GM18951 (cell line): ENCODE results near the gene CTNNBIP1.

Experiments used
- POLR2A ChIP-seq: IDR thresholded peaks from 4 replicates; pipeline ENCODE4 v1.6.1; 2011; ENCODE audit warnings: mild to moderate bottlenecking; ENCODE audit not compliant: insufficient read length, insufficient read depth; ENCODE audit errors: extremely low read depth
- in situ Hi-C: fragments of 300-500 bp; cut with MboI; formaldehyde crosslinking; loops from one replicate; pipeline ENCODE4 v1.12.0; 2022; ENCODE audit warnings: low sequenced_read_pairs, mixed read lengths, inconsistent platforms; ENCODE audit not compliant: unreplicated experiment

CTNNBIP1 gene

DNA sequence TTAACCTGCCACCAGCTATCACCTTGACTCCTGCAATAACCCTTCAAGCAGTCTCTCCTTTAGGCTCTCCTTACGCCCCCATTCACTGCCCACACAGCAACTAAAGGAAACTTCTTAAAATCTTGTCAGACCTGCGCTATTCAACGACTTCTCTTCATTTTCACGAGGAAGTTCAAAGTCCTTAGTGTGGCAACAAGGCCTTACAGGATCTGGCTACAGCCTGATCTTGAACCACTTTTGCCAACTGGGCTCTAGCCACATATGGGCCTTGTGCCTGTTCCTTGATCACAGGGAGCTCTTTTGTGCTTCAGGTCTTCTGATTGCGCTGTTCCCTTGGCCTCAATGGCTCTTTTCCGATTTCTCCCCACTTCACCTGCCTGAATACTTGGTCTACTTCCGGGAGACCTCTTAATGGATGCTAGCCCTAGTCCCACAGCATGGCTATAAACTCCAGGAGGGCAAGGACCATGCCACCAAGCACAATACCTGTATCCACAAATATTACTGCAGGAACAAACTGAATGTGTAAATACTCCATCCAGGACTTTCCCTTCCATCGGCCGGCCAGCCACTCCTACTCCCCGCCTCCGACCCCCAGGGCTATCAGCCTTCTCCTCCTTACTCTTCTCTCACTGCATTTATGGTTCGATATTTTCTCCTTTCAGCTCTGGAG is 2.3 kb upstream of the CTNNBIP1 start:
- TF ChIP-seq POLR2A, result no peak
- in situ Hi-C loops, result no loop called here

DNA sequence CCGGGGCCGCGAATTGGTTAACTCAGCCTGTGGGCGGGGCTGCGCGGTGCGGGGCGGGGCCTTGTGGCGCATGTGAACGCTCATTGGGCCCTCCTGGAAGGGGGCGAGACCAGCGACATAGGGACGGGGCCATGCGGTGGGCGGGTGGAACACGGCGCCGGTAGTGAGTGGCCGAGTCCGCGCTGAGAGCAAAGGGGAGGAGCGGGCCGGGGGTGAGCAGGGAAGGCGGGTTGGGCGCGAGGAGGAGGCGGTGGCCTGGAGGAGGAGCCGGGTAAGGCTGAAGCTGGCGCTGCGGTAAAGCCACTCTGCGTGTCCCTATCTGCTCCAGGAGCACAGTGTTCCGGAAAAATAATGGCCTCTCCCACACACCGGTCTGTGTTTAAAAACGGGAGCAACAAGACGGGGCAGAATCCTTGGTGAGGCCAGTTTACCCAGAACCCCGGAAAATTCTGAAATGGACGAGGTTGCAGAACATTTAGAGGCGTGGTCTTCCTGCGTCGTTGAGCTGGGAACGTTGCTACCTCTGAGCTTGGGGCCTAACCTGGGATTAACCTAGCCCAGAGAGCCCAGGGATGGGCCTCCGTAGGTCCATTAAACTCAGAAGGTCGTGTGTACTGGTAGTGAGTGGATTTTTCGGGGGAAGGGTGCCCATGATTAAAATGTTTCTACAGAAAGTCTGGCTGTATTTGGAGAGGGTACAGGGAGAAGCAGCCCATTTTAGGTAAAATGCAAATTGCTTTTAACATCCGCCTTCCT is 532 bp upstream of the CTNNBIP1 start:
- TF ChIP-seq POLR2A, result peak; percentile 57
- in situ Hi-C loops, result no loop called here

DNA sequence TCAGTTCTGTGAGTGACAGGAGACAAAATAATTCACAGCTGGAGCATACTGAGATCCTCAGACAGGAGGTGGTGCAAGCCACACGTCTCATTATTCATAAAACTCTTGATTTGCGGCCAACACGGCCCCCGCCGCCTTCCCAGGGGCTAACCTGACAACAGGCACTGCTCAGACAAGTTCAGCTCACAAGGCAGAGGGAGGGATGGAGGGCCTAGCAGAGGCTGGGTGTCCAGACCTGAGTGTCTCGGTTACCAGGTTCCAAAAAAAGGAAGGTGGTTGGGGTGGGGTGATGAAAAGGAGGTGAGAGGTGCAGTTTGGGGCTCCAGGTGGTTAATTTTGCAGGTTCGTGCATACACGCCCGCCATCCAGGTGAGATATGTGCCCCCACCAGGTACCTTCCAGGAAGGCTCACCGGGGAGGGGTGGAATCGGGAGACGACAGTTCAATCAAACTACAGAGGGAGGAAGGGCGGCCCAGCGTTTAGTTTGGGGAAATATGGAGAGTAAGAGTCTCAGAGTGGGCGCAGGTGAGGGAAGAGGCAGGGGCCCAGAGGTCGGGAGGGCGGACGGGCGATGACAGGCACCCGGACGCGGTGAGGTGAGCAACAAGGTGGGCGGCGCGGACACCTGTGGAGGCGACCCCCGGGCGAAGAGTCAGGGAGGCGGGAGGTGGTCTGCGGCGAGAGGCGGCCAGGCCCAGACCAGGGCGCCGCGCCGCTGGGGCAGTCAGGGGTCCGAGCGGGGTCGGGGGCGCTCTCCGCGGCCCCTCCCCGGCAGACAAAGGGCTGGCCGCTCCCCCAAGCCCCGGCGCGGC is 629 bp downstream of the CTNNBIP1 start:
- in situ Hi-C loops, result no loop called here
- TF ChIP-seq POLR2A, result no peak

DNA sequence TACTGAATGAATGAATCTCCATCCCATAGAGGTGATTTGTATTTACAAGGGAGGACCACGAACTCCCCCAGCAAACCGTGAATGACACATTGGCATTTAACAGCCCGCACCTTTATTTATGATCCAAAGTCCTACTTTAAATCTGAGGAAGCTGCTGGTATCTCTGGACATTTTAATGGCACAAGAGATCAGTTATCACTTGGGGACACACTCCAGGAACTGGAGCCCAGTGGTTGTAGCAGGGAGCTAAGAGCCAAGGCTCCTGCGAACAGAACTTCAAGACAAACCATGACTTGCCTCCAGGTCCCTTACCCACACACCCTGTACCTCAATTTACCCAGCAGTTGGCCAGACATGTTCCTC is 1.2 kb downstream of the CTNNBIP1 start:
- no peak for TF ChIP-seq POLR2A

DNA sequence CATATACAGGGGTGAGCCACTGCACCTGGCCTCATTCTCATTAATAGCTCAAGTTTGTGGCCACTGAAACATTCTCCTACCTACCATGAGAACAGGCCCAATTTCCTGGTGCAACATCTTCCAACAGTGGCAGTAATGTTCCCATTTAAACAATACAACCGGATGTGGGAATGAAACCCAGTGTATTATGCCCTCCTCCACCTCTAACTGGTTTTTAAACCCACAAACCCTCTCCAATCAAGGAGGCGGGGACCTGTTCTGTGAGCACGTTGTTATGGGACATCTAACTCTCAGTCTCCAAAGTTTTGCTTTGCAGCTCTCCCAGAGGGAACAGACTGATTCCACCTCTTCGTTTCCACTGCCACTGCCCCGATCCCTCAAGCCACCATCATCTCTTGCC is 2.6 kb downstream of the CTNNBIP1 start:
- no peak for TF ChIP-seq POLR2A
- in situ Hi-C loops, result no loop called here

More for the DNA sequence above, 1.2 kb downstream of the CTNNBIP1 start:
- in situ Hi-C loops, result no loop called here

DNA sequence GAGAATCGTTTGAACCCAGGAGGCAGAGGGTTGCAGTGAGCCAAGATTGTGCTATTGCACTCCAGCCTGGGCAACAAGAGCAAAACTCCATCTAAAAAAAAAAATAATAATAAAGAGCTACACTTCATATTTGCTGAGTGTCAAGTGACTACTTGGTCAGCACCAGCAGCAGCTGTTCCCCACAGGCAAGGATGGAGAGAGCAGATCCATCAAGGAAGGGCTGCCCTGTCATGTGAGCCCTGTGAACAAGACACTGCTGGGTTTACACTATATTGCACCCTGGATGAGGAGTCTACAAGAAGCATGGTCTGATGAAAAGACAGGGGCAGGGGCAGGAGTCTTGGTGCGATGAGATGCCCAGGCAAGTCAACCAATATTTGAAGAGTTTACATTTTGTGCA is 3.6 kb downstream of the CTNNBIP1 start:
- in situ Hi-C loops, result no loop called here
- TF ChIP-seq POLR2A, result no peak

DNA sequence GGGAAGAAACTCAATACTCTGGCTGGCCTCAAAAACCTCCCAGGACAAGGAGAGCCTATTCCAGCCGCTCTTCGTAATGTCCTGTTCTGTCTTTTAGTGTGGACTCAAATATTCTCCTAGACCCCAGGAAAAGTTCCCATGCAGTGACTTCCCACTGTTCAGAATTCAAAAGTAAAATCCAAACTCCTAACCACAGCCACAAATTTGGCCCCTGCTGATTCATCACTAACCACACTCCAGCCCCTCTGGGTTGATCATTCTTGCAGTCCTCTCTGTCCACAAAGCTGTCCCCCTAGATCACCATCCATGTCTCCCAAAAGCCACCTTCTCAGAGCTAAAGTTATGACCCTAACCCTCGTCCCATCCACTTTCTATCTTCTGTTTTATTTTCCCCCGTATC is 5.1 kb downstream of the CTNNBIP1 start:
- in situ Hi-C loops, result no loop called here
- TF ChIP-seq POLR2A, result no peak

DNA sequence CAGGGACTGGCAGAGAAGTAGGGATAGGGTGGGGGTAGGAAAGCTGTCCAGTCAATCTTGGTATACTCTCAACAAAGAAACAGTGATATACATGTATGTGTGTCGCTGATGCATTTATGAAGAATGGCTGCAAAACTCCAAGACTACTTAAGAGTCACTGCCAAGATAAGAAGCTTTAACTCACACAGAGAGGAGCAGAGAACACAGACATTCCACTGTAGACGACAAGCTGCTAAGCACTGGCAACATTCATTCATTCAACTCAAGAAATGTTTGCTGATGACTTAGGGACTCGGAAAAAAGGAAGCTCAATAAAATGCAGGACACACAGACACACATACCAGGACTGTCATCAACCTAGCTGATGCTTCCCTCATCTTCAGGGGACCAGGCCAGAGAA is 5.5 kb downstream of the CTNNBIP1 start:
- in situ Hi-C loops, result no loop called here
- TF ChIP-seq POLR2A, result no peak

DNA sequence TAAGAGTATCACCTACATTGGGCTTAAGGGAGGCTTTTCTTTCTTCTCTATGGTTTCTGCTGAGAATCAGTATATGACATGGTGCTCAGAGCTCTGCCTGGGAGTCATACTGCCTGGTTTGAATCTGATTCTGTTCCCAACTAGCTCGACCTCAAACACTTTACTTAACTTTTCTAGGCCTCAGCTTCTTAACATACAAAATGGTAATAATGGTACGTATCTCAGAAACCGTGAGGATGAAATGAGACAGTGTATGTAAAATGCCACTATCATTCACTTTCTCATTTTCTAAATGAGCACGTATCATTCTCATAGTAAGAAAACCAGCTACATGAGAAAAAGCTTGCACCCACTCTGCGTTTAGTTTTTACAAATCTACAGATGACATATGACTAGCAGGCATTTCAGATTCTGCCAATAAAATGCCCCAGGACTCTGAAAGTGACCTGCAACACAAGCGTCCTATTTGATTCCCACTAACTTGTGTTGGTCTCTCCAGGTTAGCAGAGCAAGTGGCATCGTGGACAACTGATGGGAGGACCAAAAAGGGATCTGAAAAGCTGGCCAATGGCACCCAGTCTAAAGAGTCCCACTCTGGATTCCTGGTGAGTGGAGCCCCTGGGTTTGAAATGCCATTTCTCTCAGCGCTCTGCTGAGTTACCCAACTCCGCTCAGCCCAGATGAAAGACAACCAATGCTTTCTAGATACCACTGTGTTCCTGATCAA is 6.1 kb downstream of the CTNNBIP1 start:
- no peak for TF ChIP-seq POLR2A
- in situ Hi-C loops, result no loop called here

DNA sequence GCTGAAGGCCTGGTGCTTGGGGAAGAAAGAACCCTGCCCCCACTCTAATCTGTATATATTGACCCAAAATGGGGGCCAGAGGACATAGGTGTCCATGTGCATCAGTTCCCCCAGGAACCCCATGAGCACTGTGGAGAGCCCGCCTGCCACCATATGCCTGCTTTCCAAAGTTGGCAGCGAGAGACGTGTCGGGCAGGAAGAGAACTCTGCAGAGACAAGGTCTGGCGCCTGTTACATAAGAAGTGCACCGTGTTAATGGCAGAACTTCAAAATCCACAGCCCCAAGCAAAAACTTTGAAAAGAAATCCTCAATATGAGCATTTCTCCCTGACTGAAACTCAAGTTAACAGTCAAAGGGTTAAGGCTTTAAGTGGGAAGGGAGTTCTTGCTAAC is 8.0 kb downstream of the CTNNBIP1 start:
- in situ Hi-C loops, result no loop called here
- no peak for TF ChIP-seq POLR2A

DNA sequence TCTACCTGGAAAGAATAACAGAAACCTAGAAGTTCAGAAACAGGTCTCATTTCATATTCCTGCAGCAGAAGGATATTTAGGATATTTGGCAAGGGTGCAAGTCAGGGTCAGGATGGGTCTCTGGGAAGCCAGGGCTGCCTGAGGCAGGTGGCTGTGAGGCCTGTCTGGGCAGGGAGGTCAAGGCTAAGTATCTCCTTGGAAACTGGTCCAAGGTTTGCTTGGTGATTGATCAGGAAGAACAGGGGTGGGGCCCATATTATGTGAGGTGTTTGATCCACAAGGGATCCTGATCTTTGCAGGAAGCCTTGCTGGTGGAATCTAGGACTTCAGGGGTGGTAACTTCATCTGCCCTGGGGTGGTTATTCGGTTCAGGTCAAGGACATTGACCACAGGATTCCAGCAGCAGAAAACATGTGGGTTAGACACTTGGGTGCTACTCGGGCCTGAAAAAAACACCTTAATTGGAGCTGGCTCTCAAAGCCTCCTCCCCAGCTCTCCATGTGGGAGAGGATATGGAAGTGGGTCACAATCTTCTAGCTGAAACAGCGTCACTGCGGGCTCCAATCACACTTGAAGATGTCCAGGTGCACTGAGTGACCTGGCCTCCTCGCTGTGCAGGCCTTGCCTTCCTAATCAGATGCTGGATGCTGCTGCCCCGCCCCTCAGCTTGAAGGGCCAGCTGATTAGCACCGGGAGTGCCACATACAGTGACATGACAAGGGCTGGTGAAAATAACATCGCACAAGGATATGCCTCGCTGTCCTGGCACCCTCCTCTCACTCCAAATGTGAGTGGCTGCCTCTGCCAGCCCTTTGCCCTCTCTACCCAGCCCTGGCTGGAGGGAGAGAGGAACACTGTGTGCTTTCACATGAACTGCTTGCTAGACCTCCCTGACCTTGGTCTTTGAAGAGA is 8.7 kb downstream of the CTNNBIP1 start:
- TF ChIP-seq POLR2A, result no peak
- in situ Hi-C loops, result no loop called here
